ENCODE results near the gene EGR1.

DNA sequence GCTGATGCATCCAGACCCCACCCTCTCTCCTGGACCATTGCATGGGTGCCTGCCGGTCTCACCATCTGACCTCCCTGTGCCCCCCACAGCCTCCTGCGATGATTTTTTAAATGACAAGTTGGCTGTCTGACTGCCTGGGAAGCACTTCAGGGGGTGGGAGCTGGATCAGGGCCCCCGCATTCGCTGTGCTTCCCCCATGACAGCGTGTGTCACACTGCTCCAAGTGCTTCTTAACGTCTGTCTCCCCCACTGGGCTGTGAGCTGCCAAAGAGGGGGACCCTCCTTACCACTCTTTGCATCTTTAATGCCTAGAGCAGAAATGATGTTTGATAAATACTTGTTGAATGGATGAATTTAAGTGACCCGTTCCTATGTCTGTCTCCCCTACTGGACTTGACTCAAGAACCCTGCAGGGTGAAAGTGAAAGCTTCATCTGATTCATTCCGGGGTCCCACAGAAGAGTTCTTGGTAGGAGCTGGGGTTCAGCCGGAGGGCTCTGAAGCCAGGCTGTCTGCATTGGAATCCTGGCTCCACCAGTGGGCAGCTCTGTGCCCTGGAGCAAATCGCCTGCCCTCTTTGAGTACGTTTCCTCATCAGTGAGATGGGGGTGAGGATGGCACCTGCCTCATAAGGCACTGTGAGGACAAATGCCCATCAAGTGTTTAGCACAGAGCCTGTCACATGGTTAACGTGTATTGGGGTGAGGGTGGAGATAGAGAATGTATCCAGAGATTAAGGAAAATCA is 7.6 kb upstream of the EGR1 start:
- TF ChIP-seq, protein P1, sequence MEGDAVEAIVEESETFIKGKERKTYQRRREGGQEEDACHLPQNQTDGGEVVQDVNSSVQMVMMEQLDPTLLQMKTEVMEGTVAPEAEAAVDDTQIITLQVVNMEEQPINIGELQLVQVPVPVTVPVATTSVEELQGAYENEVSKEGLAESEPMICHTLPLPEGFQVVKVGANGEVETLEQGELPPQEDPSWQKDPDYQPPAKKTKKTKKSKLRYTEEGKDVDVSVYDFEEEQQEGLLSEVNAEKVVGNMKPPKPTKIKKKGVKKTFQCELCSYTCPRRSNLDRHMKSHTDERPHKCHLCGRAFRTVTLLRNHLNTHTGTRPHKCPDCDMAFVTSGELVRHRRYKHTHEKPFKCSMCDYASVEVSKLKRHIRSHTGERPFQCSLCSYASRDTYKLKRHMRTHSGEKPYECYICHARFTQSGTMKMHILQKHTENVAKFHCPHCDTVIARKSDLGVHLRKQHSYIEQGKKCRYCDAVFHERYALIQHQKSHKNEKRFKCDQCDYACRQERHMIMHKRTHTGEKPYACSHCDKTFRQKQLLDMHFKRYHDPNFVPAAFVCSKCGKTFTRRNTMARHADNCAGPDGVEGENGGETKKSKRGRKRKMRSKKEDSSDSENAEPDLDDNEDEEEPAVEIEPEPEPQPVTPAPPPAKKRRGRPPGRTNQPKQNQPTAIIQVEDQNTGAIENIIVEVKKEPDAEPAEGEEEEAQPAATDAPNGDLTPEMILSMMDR (conservative IDR thresholded peaks at IDR 0.05 in 1 of 2, IDR thresholded peaks at IDR 0.05 in 1 of 2; ENCODE audit: extremely low read depth in 1 of 2, insufficient read depth in 1 of 2, low read depth in 1 of 2, low read length in 2 of 2) = no peak
- TF ChIP-seq EZH2 (IDR thresholded peaks at IDR 0.05; ENCODE audit: borderline replicate concordance, low read length) = no peak
